Head of caudate nucleus (tissue), 42 donors: ENCODE data around the gene SSC4D.

Experiments used
- DNase-seq, 42 donors: peaks; one replicate each; pipeline versions ENCODE4 v3.0.0 to v3.0.0-alpha.2; 2020 to 2021; ENCODE audit warnings: mixed read lengths in 7 of 42
- intact Hi-C: fragments of 100-400 bp; cut with DNase I; formaldehyde crosslinking; loops from one replicate; pipeline ENCODE4 v1.15.0; 2022

The SSC4D gene

GRCh38 chr7:76340617-76341131 lies 68.8 kb downstream of the SSC4D start:
- intact Hi-C loops, result no loop called here
- peak in 2 of 42 donors; percentile 6 to 13 for DNase-seq
